Measurements from ENCODE around the gene CFAP107. TPM values are rescaled to one million over a fixed set of nuclear protein-coding genes. Genes with fewer than 3 reads are reported as not detected.

Gene CFAP107
- polyA plus RNA-seq, 6 donors from 2014 or later: not detected

- Mint-ChIP-seq H3K9me3 (peaks cover 2 to 13% (median 6%) of the 10 kb centered on the region in 7 donors), H3K4me1 (no peaks in the 10 kb centered on the region), H3K27me3 (peaks cover 11 to 31% (median 27%) of the 10 kb centered on the region in 3 donors), H3K27ac (no peak overlapping the region), H3K4me3 (no peak overlapping the region), H3K36me3 (no peaks in the 10 kb centered on the region)
- no peak for ATAC-seq (ENCODE audit: low read depth in 2 of 2)
- DNase-seq: no peak
These were observed 65.4 kb downstream of the CFAP107 start for GRCh38 chr1:12811409-12811784.

Other genes starting within 250 kb of the CFAP107 start
- 1 to 10 TPM in 2 of 6 donors, under 1 TPM in 3, not detected in 1; 0.21 to 1.9 (median 0.47) TPM for gene DHRS3, start 128.0 kb upstream of the CFAP107 start, polyA plus RNA-seq (ENCODE audit: low read depth in 6 of 6)
- gene AADACL4, start 102.1 kb upstream of the CFAP107 start, polyA plus RNA-seq (ENCODE audit: low read depth in 6 of 6): not detected
- gene AADACL3, start 30.1 kb upstream of the CFAP107 start, polyA plus RNA-seq (ENCODE audit: low read depth in 6 of 6): not detected
- gene PRAMEF12, start 27.5 kb downstream of the CFAP107 start, polyA plus RNA-seq (ENCODE audit: low read depth in 6 of 6): not detected
- not detected for gene PRAMEF1, start 45.2 kb downstream of the CFAP107 start, polyA plus RNA-seq (ENCODE audit: low read depth in 6 of 6)
- not detected for gene PRAMEF11, start 85.2 kb downstream of the CFAP107 start, polyA plus RNA-seq (ENCODE audit: low read depth in 6 of 6)
- not detected for gene HNRNPCL1, start 102.5 kb downstream of the CFAP107 start, polyA plus RNA-seq (ENCODE audit: low read depth in 6 of 6)
- gene PRAMEF2, start 110.9 kb downstream of the CFAP107 start, polyA plus RNA-seq (ENCODE audit: low read depth in 6 of 6): not detected
- not detected for gene PRAMEF4, start 140.0 kb downstream of the CFAP107 start, polyA plus RNA-seq (ENCODE audit: low read depth in 6 of 6)
- not detected for gene PRAMEF10, start 152.1 kb downstream of the CFAP107 start, polyA plus RNA-seq (ENCODE audit: low read depth in 6 of 6)
- not detected for gene PRAMEF7, start 170.4 kb downstream of the CFAP107 start, polyA plus RNA-seq (ENCODE audit: low read depth in 6 of 6)
- gene PRAMEF6, start 201.4 kb downstream of the CFAP107 start, polyA plus RNA-seq (ENCODE audit: low read depth in 6 of 6): not detected